ENCODE measurements around the gene RASA3.

Gene RASA3

DNA sequence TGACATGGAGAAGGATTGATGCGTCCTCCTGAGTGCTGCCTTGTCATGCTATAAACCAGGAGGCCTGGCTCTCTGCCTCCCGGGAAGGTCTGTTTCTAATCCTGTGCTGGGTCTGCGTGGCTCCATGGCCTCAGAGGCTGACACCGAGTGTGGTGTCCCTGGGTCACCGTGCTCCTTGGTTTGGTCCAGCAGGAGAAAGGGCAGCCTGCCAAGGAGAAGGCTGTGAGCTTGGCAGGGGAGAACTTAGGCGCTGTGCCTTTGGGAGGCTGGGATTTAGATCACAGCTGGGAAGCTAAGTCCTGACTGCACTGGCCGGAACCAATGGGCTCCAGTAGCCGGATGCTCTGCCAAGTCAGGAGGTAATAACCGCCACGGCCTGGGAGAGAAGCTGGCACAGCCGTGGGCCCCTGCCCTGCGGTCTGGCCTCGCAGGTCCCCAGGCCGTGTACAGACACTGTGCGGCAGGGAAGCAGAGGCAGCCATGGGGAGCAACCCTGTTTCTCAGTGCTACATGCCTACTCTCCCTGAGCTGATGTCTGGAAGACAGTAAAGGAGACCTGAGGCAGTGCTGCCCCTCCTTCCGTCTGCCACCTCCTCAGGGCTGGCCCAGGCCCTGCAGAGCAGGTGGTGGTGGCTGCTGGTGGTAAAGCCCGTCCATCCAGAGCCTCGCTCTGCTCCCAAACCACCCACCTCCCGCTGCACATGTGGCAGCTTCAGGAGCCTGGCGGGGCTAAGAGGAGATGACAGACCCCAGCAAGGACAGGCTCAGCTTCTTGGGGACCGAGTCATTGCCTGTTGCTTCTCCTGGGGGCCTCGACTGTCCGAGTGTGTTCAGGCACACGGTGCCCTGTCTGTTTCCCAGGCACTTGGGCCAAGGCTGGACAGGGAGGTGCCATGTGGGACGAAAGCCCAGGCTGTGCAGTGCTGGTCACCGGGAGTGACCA lies 203.5 kb downstream of the RASA3 start:
- FAIRE-seq (no peak), DNase-seq (ENCODE audit: insufficient read length, low spot score) (no peak)
- TF ChIP-seq, protein P1, sequence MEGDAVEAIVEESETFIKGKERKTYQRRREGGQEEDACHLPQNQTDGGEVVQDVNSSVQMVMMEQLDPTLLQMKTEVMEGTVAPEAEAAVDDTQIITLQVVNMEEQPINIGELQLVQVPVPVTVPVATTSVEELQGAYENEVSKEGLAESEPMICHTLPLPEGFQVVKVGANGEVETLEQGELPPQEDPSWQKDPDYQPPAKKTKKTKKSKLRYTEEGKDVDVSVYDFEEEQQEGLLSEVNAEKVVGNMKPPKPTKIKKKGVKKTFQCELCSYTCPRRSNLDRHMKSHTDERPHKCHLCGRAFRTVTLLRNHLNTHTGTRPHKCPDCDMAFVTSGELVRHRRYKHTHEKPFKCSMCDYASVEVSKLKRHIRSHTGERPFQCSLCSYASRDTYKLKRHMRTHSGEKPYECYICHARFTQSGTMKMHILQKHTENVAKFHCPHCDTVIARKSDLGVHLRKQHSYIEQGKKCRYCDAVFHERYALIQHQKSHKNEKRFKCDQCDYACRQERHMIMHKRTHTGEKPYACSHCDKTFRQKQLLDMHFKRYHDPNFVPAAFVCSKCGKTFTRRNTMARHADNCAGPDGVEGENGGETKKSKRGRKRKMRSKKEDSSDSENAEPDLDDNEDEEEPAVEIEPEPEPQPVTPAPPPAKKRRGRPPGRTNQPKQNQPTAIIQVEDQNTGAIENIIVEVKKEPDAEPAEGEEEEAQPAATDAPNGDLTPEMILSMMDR (IDR thresholded peaks at IDR 0.05; ENCODE audit: insufficient read depth, missing control alignments): no peak
